Measurements from ENCODE around the gene LYRM4. TPM values are rescaled to one million over a fixed set of nuclear protein-coding genes. Genes with fewer than 3 reads are reported as not detected.

The LYRM4 gene
- total and polyA plus RNA-seq, 9 of the 15 experiments (the other 6 are each of a cell fraction or from before 2014, with no cell fraction given): 24.2 to 69.4 (median 41.8) TPM

GRCh38 chr6:5180636-5181035 is 80.1 kb downstream of the LYRM4 start (continued):
- TF ChIP-seq ZNF407 (IDR thresholded peaks at IDR 0.05; ENCODE audit: low read depth): no peak
- TF ChIP-seq ZNF583 (CRISPR knock-in tag; IDR thresholded peaks at IDR 0.05): no peak
- no peak for TF ChIP-seq MITF (IDR thresholded peaks at IDR 0.05)
- TF ChIP-seq ZSCAN32 (CRISPR knock-in tag; IDR thresholded peaks at IDR 0.05): no peak
- no peak for TF ChIP-seq ADNP (tag; IDR thresholded peaks at IDR 0.05)

Data from K562 (cell line).